HEK293 (cell line): ENCODE measurements around the gene PINLYP.

Experiments used
- HIC1 ChIP-seq: fragments of 450-650 bp; formaldehyde crosslinking; IDR thresholded peaks from 2 replicates; pipeline ENCODE4 v1.5.1; 2016; ENCODE audit warnings: missing biosample characterization, missing genetic modification characterization
- KLF9 ChIP-seq: fragments of 450-650 bp; formaldehyde crosslinking; IDR thresholded peaks from 2 replicates; pipeline ENCODE4 v1.5.1; 2016; ENCODE audit warnings: missing biosample characterization, missing genetic modification characterization, low read depth
- SCRT2 ChIP-seq: fragments of 450-650 bp; formaldehyde crosslinking; IDR thresholded peaks from 2 replicates; pipeline ENCODE4 v1.5.1; 2016; ENCODE audit warnings: missing biosample characterization, missing genetic modification characterization
- SP7 ChIP-seq: fragments of 450-650 bp; formaldehyde crosslinking; IDR thresholded peaks from 2 replicates; pipeline ENCODE4 v1.5.1; 2016; ENCODE audit warnings: missing biosample characterization, missing genetic modification characterization
- TRIM28 ChIP-seq: IDR thresholded peaks from 2 replicates; pipeline ENCODE4 v1.6.1; 2011; ENCODE audit warnings: low read length, control low read depth, borderline replicate concordance
- ZFP37 ChIP-seq: fragments of 450-650 bp; formaldehyde crosslinking; IDR thresholded peaks from 2 replicates; pipeline ENCODE4 v1.5.1; 2016; ENCODE audit warnings: missing biosample characterization, missing genetic modification characterization
- ZFP69B ChIP-seq: fragments of 450-650 bp; formaldehyde crosslinking; IDR thresholded peaks from 2 replicates; pipeline ENCODE4 v1.5.1; 2016; ENCODE audit warnings: missing biosample characterization, missing genetic modification characterization
- ZNF148 ChIP-seq: fragments of 450-650 bp; formaldehyde crosslinking; IDR thresholded peaks from 2 replicates; pipeline ENCODE4 v1.5.0; 2017; ENCODE audit warnings: missing biosample characterization, missing genetic modification characterization, borderline replicate concordance
- ZNF155 ChIP-seq: fragments of 450-650 bp; formaldehyde crosslinking; IDR thresholded peaks from 2 replicates; pipeline ENCODE4 v1.5.1; 2016; ENCODE audit warnings: missing biosample characterization, missing genetic modification characterization
- ZNF16 ChIP-seq: fragments of 450-650 bp; formaldehyde crosslinking; IDR thresholded peaks from 2 replicates; pipeline ENCODE4 v1.5.1; 2016; ENCODE audit warnings: low read depth, missing biosample characterization, missing genetic modification characterization
- ZNF175 ChIP-seq: fragments of 450-650 bp; formaldehyde crosslinking; IDR thresholded peaks from 2 replicates; pipeline ENCODE4 v1.5.1; 2016; ENCODE audit warnings: missing biosample characterization, missing genetic modification characterization
- ZNF24 ChIP-seq: fragments of 450-650 bp; formaldehyde crosslinking; IDR thresholded peaks from 2 replicates; pipeline ENCODE4 v1.5.1; 2016; ENCODE audit warnings: missing biosample characterization, missing genetic modification characterization
- ZNF302 ChIP-seq: fragments of 450-650 bp; formaldehyde crosslinking; IDR thresholded peaks from 2 replicates; pipeline ENCODE4 v1.5.1; 2016; ENCODE audit warnings: missing biosample characterization, missing genetic modification characterization, low read depth
- ZNF350 ChIP-seq: fragments of 450-650 bp; formaldehyde crosslinking; IDR thresholded peaks from 2 replicates; pipeline ENCODE4 v1.5.0; 2017; ENCODE audit warnings: missing biosample characterization, mild to moderate bottlenecking, missing genetic modification characterization
- ZNF426 ChIP-seq: fragments of 450-650 bp; formaldehyde crosslinking; IDR thresholded peaks from 2 replicates; pipeline ENCODE4 v1.5.1; 2017; ENCODE audit warnings: missing biosample characterization, missing genetic modification characterization, mild to moderate bottlenecking, inconsistent platforms, moderate library complexity
- ZNF514 ChIP-seq: fragments of 450-650 bp; formaldehyde crosslinking; IDR thresholded peaks from 2 replicates; pipeline ENCODE4 v1.5.1; 2016; ENCODE audit warnings: missing biosample characterization, missing genetic modification characterization
- ZNF544 ChIP-seq: fragments of 450-650 bp; formaldehyde crosslinking; IDR thresholded peaks from 2 replicates; pipeline ENCODE4 v1.5.0; 2017; ENCODE audit warnings: missing biosample characterization, missing genetic modification characterization
- ZNF558 ChIP-seq: fragments of 450-650 bp; formaldehyde crosslinking; IDR thresholded peaks from 2 replicates; pipeline ENCODE4 v1.5.1; 2016; ENCODE audit warnings: missing biosample characterization, missing genetic modification characterization
- ZNF580 ChIP-seq: fragments of 450-650 bp; formaldehyde crosslinking; IDR thresholded peaks from 2 replicates; pipeline ENCODE4 v1.5.1; 2016; ENCODE audit warnings: missing biosample characterization, missing genetic modification characterization
- ZNF596 ChIP-seq: fragments of 450-650 bp; IDR thresholded peaks from 2 replicates; pipeline ENCODE4 v1.5.0; 2018; ENCODE audit warnings: missing biosample characterization, mild to moderate bottlenecking, missing genetic modification characterization, moderate library complexity
- ZNF692 ChIP-seq: fragments of 450-650 bp; formaldehyde crosslinking; IDR thresholded peaks from 2 replicates; pipeline ENCODE4 v1.5.1; 2016; ENCODE audit warnings: missing biosample characterization, missing genetic modification characterization
- ZNF76 ChIP-seq: fragments of 450-650 bp; formaldehyde crosslinking; IDR thresholded peaks from 2 replicates; pipeline ENCODE4; 2016; ENCODE audit warnings: low read depth, missing biosample characterization, missing genetic modification characterization, borderline replicate concordance
- ZNF776 ChIP-seq: fragments of 450-650 bp; formaldehyde crosslinking; IDR thresholded peaks from 2 replicates; pipeline ENCODE4 v1.5.0; 2017; ENCODE audit warnings: missing biosample characterization, missing genetic modification characterization, borderline replicate concordance
- ZSCAN5A ChIP-seq: fragments of 450-650 bp; formaldehyde crosslinking; IDR thresholded peaks from 2 replicates; pipeline ENCODE4 v1.5.1; 2016; ENCODE audit warnings: missing biosample characterization, missing genetic modification characterization
- TF ChIP-seq, protein P1 (sequence below): fragments of 450-650 bp; formaldehyde crosslinking; IDR thresholded peaks from 2 replicates; pipeline ENCODE4 v1.5.1; 2017; ENCODE audit warnings: missing biosample characterization, missing genetic modification characterization
- TF ChIP-seq, protein P2 (sequence below): sonication (generic); formaldehyde crosslinking; IDR thresholded peaks from 2 replicates; pipeline ENCODE4 v1.8.1; 2022; ENCODE audit warnings: mild to moderate bottlenecking, moderate library complexity, missing genetic modification reagents
- TF ChIP-seq, protein P3 (sequence below): fragments of 450-650 bp; formaldehyde crosslinking; IDR thresholded peaks from 2 replicates; pipeline ENCODE4 v1.5.1; 2017; ENCODE audit warnings: missing biosample characterization, missing genetic modification characterization

PINLYP gene

DNA sequence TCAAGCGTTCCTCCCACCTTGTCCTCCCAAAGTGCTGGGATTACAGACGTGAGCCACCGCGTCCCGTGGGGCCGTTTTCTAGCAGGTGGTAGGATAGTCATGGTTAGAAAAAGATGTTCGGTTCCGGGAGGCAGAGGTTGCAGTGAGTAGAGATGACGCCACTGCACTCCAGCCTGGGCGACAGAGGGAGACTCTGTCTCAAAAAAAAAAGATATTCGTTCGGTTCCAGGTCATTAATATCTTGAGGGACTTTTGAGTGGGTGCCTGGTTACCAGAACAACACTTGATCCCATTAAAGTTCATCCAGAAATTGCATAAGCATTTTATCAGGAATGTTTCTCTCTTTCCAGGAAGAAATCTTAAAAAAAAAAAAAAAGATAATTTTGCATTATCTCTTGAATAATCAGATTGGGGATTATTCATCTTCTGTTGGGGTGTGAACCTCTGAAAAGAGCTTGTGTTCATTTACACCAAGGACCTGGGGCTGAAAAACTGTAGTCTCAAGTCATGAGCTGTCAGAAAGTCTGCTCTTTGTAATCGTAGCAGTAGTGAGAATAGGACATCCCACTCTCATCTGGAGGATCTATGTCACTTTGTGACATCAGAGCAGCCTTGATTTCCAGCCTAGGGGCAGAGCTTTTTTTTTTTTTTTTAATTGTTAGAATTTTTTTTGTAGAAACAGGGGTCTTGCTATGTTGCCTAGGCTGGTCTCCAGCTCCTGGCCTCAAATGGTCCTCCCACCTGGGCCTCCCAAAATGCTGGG, 47.6 kb upstream of the PINLYP start (continued):
- no peak for TF ChIP-seq ZNF148 (tag by site-specific recombination)
- TF ChIP-seq ZNF514 (tag by site-specific recombination) = no peak
- TF ChIP-seq ZNF16 (tag by site-specific recombination) = no peak
- TF ChIP-seq ZNF350 (tag by site-specific recombination) = no peak
- TF ChIP-seq ZNF692 (tag by site-specific recombination) = peak; percentile 19
- TF ChIP-seq ZFP37 (tag by site-specific recombination) = 0 out of 2 replicates have a peak, but pooled peaks have one; percentile 11
- TF ChIP-seq ZSCAN5A (tag by site-specific recombination) = no peak
- peak; percentile 87; the same call in 1 of the 2 replicates for TF ChIP-seq ZNF580 (tag by site-specific recombination)
- TF ChIP-seq ZNF776 (tag by site-specific recombination) = no peak
- no peak for TF ChIP-seq ZNF596
- TF ChIP-seq TRIM28 = no peak
- peak; percentile 89 for TF ChIP-seq SP7 (tag by site-specific recombination)
- TF ChIP-seq, protein P1, sequence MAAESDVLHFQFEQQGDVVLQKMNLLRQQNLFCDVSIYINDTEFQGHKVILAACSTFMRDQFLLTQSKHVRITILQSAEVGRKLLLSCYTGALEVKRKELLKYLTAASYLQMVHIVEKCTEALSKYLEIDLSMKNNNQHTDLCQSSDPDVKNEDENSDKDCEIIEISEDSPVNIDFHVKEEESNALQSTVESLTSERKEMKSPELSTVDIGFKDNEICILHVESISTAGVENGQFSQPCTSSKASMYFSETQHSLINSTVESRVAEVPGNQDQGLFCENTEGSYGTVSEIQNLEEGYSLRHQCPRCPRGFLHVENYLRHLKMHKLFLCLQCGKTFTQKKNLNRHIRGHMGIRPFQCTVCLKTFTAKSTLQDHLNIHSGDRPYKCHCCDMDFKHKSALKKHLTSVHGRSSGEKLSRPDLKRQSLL (tag by site-specific recombination) = 0 out of 2 replicates have a peak, but pooled peaks have one; percentile 17
- peak; percentile 95 for TF ChIP-seq ZNF24
- no peak for TF ChIP-seq ZNF426 (tag by site-specific recombination)
- no peak for TF ChIP-seq ZNF155 (tag by site-specific recombination)
- peak; percentile 16; the same call in 1 of the 2 replicates for TF ChIP-seq ZNF558 (tag by site-specific recombination)
- no peak for TF ChIP-seq KLF9 (tag by site-specific recombination)
- TF ChIP-seq, protein P2, sequence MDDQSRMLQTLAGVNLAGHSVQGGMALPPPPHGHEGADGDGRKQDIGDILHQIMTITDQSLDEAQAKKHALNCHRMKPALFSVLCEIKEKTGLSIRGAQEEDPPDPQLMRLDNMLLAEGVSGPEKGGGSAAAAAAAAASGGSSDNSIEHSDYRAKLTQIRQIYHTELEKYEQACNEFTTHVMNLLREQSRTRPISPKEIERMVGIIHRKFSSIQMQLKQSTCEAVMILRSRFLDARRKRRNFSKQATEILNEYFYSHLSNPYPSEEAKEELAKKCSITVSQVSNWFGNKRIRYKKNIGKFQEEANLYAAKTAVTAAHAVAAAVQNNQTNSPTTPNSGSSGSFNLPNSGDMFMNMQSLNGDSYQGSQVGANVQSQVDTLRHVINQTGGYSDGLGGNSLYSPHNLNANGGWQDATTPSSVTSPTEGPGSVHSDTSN (CRISPR knock-in tag) = no peak
- peak; percentile 72; the same call in 1 of the 2 replicates for TF ChIP-seq HIC1 (tag by site-specific recombination)
- TF ChIP-seq SCRT2 = peak; percentile 63
- TF ChIP-seq ZNF76 = peak; percentile 40; the same call in 1 of the 2 replicates
- TF ChIP-seq, protein P3, sequence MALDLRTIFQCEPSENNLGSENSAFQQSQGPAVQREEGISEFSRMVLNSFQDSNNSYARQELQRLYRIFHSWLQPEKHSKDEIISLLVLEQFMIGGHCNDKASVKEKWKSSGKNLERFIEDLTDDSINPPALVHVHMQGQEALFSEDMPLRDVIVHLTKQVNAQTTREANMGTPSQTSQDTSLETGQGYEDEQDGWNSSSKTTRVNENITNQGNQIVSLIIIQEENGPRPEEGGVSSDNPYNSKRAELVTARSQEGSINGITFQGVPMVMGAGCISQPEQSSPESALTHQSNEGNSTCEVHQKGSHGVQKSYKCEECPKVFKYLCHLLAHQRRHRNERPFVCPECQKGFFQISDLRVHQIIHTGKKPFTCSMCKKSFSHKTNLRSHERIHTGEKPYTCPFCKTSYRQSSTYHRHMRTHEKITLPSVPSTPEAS = peak; percentile 34; the same call in 1 of the 2 replicates
- TF ChIP-seq ZFP69B (tag by site-specific recombination) = peak; percentile 83
- TF ChIP-seq ZNF175 (tag by site-specific recombination) = no peak
- TF ChIP-seq ZNF544 (tag by site-specific recombination) = no peak
- no peak for TF ChIP-seq ZNF302 (tag by site-specific recombination)
